ENCODE measurements around the gene DNAJB2.

DNA sequence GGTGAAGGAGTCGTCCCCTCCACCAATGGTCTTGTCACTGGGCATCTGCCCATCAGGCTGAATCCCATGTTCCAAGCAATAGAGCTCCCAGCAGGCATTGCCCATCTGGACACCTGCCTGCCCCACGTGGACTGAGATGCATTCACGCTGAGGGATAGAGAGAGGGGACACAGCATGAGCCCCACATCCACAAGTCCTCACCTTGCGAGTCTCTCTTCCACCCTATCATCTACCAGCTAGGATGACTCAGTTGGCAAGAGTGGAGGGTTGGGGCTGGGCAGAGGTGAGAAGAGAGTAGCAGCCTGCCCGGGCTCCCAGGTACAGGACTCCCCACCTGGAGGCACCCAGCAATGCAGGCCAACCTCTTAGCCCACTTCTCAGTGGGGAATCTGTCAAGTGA, 27.1 kb upstream of the DNAJB2 start:
- TF ChIP-seq GABPA (IDR thresholded peaks at IDR 0.05; ENCODE audit: low read depth) (no peak), EP300 (IDR thresholded peaks at IDR 0.05; ENCODE audit: borderline replicate concordance in 1 of 2, low read depth in 1 of 2, low read length in 1 of 2) (no peak), SIN3A (IDR thresholded peaks at IDR 0.05; ENCODE audit: borderline replicate concordance, low read depth, low read length) (no peak), POLR2AphosphoS5 (IDR thresholded peaks at IDR 0.05; ENCODE audit: low read depth, low read length) (no peak), NFIC (IDR thresholded peaks at IDR 0.05; ENCODE audit: borderline replicate concordance) (no peak), ELF1 (IDR thresholded peaks at IDR 0.05) (no peak), TCF12 (IDR thresholded peaks at IDR 0.05) (no peak), MXI1 (IDR thresholded peaks at IDR 0.05; ENCODE audit: low read depth, low read length) (no peak), EZH2phosphoT487 (IDR thresholded peaks at IDR 0.05; ENCODE audit: borderline replicate concordance, low read depth) (no peak)
- TF ChIP-seq, protein P1, sequence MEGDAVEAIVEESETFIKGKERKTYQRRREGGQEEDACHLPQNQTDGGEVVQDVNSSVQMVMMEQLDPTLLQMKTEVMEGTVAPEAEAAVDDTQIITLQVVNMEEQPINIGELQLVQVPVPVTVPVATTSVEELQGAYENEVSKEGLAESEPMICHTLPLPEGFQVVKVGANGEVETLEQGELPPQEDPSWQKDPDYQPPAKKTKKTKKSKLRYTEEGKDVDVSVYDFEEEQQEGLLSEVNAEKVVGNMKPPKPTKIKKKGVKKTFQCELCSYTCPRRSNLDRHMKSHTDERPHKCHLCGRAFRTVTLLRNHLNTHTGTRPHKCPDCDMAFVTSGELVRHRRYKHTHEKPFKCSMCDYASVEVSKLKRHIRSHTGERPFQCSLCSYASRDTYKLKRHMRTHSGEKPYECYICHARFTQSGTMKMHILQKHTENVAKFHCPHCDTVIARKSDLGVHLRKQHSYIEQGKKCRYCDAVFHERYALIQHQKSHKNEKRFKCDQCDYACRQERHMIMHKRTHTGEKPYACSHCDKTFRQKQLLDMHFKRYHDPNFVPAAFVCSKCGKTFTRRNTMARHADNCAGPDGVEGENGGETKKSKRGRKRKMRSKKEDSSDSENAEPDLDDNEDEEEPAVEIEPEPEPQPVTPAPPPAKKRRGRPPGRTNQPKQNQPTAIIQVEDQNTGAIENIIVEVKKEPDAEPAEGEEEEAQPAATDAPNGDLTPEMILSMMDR (IDR thresholded peaks at IDR 0.05): no peak
- TF ChIP-seq, protein P2, sequence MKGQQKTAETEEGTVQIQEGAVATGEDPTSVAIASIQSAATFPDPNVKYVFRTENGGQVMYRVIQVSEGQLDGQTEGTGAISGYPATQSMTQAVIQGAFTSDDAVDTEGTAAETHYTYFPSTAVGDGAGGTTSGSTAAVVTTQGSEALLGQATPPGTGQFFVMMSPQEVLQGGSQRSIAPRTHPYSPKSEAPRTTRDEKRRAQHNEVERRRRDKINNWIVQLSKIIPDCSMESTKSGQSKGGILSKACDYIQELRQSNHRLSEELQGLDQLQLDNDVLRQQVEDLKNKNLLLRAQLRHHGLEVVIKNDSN (IDR thresholded peaks at IDR 0.05; ENCODE audit: borderline replicate concordance, low read depth): no peak
- TF ChIP-seq, protein P3, sequence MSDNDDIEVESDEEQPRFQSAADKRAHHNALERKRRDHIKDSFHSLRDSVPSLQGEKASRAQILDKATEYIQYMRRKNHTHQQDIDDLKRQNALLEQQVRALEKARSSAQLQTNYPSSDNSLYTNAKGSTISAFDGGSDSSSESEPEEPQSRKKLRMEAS (IDR thresholded peaks at IDR 0.05; ENCODE audit: low read depth): no peak
- TF ChIP-seq, protein P4, sequence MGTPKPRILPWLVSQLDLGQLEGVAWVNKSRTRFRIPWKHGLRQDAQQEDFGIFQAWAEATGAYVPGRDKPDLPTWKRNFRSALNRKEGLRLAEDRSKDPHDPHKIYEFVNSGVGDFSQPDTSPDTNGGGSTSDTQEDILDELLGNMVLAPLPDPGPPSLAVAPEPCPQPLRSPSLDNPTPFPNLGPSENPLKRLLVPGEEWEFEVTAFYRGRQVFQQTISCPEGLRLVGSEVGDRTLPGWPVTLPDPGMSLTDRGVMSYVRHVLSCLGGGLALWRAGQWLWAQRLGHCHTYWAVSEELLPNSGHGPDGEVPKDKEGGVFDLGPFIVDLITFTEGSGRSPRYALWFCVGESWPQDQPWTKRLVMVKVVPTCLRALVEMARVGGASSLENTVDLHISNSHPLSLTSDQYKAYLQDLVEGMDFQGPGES (IDR thresholded peaks at IDR 0.05; ENCODE audit: low read depth, low read length): no peak
- TF ChIP-seq, protein P5, sequence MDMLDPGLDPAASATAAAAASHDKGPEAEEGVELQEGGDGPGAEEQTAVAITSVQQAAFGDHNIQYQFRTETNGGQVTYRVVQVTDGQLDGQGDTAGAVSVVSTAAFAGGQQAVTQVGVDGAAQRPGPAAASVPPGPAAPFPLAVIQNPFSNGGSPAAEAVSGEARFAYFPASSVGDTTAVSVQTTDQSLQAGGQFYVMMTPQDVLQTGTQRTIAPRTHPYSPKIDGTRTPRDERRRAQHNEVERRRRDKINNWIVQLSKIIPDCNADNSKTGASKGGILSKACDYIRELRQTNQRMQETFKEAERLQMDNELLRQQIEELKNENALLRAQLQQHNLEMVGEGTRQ (IDR thresholded peaks at IDR 0.05; ENCODE audit: borderline replicate concordance, low read depth, low read length): no peak
